Stimulated activated naive B cell treated with anti-CD40 and anti-IgM and Interleukin-4, amounts not matched to agents 10 μg/mL and 1 μg/mL and 100 μg/mL, for 72 hours (primary cell): ENCODE data around the gene ZNF691.
"Not testable (repeated sequence)": the region's sequence is repeated elsewhere in the genome, so short reads cannot be mapped to it uniquely, and the experiment has no call there.

Experiments used
- ATAC-seq, 2 donors: fragments of 150-1000 bp; cut with Tn5 transposase; replicated peaks; 2 replicates each; pipeline ENCODE4 v1.10.0; 2021; ENCODE audit warnings: moderate library complexity in 1 of 2
- DNase-seq: peaks from one replicate; pipeline ENCODE4 v3.0.0; 2021
- H3K27ac Mint-ChIP-seq: one replicate; pipeline ENCODE4 v1.8.0; 2022; ENCODE audit warnings: mild to moderate bottlenecking, mixed read lengths
- H3K27me3 Mint-ChIP-seq, 2 donors: one replicate each; pipeline ENCODE4 v1.8.0; 2022; ENCODE audit warnings: mixed read lengths in 2 of 2
- H3K36me3 Mint-ChIP-seq, 2 donors: one replicate each; pipeline ENCODE4 v1.8.0; 2022; ENCODE audit warnings: mixed read lengths in 2 of 2, mild to moderate bottlenecking in 1 of 2
- H3K4me1 Mint-ChIP-seq, 2 donors: one replicate each; pipeline ENCODE4 v1.8.0; 2022; ENCODE audit warnings: mixed read lengths in 2 of 2, mild to moderate bottlenecking in 1 of 2
- H3K4me3 Mint-ChIP-seq, 2 donors: one replicate each; pipeline ENCODE4 v1.8.0; 2022; ENCODE audit warnings: mild to moderate bottlenecking in 2 of 2, mixed read lengths in 2 of 2, moderate library complexity in 1 of 2
- H3K9me3 Mint-ChIP-seq, 2 donors: one replicate each; pipeline ENCODE4 v1.8.0; 2022; ENCODE audit warnings: mixed read lengths in 2 of 2, mild to moderate bottlenecking in 1 of 2

ZNF691 gene

GRCh38 chr1:42846257-42847110 lies at the start of gene ZNF691:
TSS of gene ZNF691 (plus strand) at chr1:42846613. CDS start at chr1:42849659, 3,046 bp downstream.
- peak within 1 kb of the TSS; percentile 90 for H3K27ac Mint-ChIP-seq
- peaks cover 26 to 36% of the 10 kb centered on the region in 2 donors for H3K36me3 Mint-ChIP-seq
- peaks cover 0 to 4% of the 10 kb centered on the region in 2 donors for H3K9me3 Mint-ChIP-seq
- DNase-seq (peak; percentile 88), ATAC-seq (peak; percentile 96 to 97)
- H3K4me1 Mint-ChIP-seq: peaks cover 20 to 40% of the 10 kb centered on the region in 2 donors
- H3K27me3 Mint-ChIP-seq: no peaks in the 10 kb centered on the region
- H3K4me3 Mint-ChIP-seq: peak within 1 kb of the TSS; percentile 88 to 96

- Mint-ChIP-seq H3K9me3 (no peaks in the 10 kb centered on the region), H3K36me3 (no peaks in the 10 kb centered on the region), H3K27ac (no peak overlapping the region), H3K4me1 (no peaks in the 10 kb centered on the region), H3K4me3 (no peak overlapping the region), H3K27me3 (no peaks in the 10 kb centered on the region)
- DNase-seq: no peak
- no peak for ATAC-seq
These were observed 49.0 kb upstream of the ZNF691 start for GRCh38 chr1:42797414-42797813.

- H3K36me3 Mint-ChIP-seq: no peaks in the 10 kb centered on the region
- H3K4me1 Mint-ChIP-seq: no peaks in the 10 kb centered on the region
- no peaks in the 10 kb centered on the region for H3K9me3 Mint-ChIP-seq
- no peak overlapping the region for H3K4me3 Mint-ChIP-seq
- H3K27me3 Mint-ChIP-seq: no peaks in the 10 kb centered on the region
- ATAC-seq (no peak), DNase-seq (no peak)
- H3K27ac Mint-ChIP-seq: no peak overlapping the region
These were observed 48.4 kb upstream of the ZNF691 start for GRCh38 chr1:42797979-42798378.

GRCh38 chr1:42801832-42802473 lies 44.5 kb upstream of the ZNF691 start:
- ATAC-seq (no peak), DNase-seq (no peak)
- H3K4me1 Mint-ChIP-seq: no peaks in the 10 kb centered on the region
- H3K36me3 Mint-ChIP-seq: peaks cover 8 to 21% of the 10 kb centered on the region in 2 donors
- H3K9me3 Mint-ChIP-seq: peaks cover 0 to 1% of the 10 kb centered on the region in 2 donors
- H3K27ac Mint-ChIP-seq: no peak overlapping the region
- H3K27me3 Mint-ChIP-seq: no peaks in the 10 kb centered on the region
- H3K4me3 Mint-ChIP-seq: no peak overlapping the region

- no peaks in the 10 kb centered on the region for H3K27me3 Mint-ChIP-seq
- peaks cover 0 to 2% of the 10 kb centered on the region in 2 donors for H3K4me1 Mint-ChIP-seq
- ATAC-seq: no peak
- H3K27ac Mint-ChIP-seq: no peak overlapping the region
- H3K4me3 Mint-ChIP-seq: no peak overlapping the region
- DNase-seq: no peak
- H3K9me3 Mint-ChIP-seq: peaks cover 0 to 1% of the 10 kb centered on the region in 2 donors
- H3K36me3 Mint-ChIP-seq: peaks cover 8 to 33% of the 10 kb centered on the region in 2 donors
These were observed 40.2 kb upstream of the ZNF691 start for GRCh38 chr1:42806171-42806570.

GRCh38 chr1:42806593-42806992 lies 39.8 kb upstream of the ZNF691 start:
- Mint-ChIP-seq H3K36me3 (peaks cover 10 to 37% of the 10 kb centered on the region in 2 donors), H3K4me1 (peaks cover 0 to 4% of the 10 kb centered on the region in 2 donors), H3K27me3 (no peaks in the 10 kb centered on the region), H3K9me3 (peaks cover 0 to 1% of the 10 kb centered on the region in 2 donors), H3K4me3 (no peak overlapping the region), H3K27ac (no peak overlapping the region)
- no peak for DNase-seq
- ATAC-seq: no peak

GRCh38 chr1:42807056-42807668 lies 39.3 kb upstream of the ZNF691 start:
- H3K4me1 Mint-ChIP-seq: peaks cover 0 to 4% of the 10 kb centered on the region in 2 donors
- no peak overlapping the region for H3K4me3 Mint-ChIP-seq
- H3K27me3 Mint-ChIP-seq: no peaks in the 10 kb centered on the region
- no peak overlapping the region for H3K27ac Mint-ChIP-seq
- DNase-seq (no peak), ATAC-seq (no peak)
- peaks cover 10 to 37% of the 10 kb centered on the region in 2 donors for H3K36me3 Mint-ChIP-seq
- peaks cover 0 to 1% of the 10 kb centered on the region in 2 donors for H3K9me3 Mint-ChIP-seq

- not testable (repeated sequence) for H3K27ac Mint-ChIP-seq, H3K4me3 Mint-ChIP-seq, H3K9me3 Mint-ChIP-seq, DNase-seq, ATAC-seq, H3K27me3 Mint-ChIP-seq
- Mint-ChIP-seq H3K36me3 (peaks cover 8 to 13% of the 10 kb centered on the region in 2 donors), H3K4me1 (peaks cover 11 to 22% of the 10 kb centered on the region in 2 donors)
These were observed 31.6 kb upstream of the ZNF691 start for GRCh38 chr1:42814815-42815214.

GRCh38 chr1:42815941-42816584 lies 30.4 kb upstream of the ZNF691 start:
- DNase-seq (no peak), ATAC-seq (peak in 1 of 2 donors; percentile 7)
- no peaks in the 10 kb centered on the region for H3K9me3 Mint-ChIP-seq
- H3K4me1 Mint-ChIP-seq: peaks cover 11 to 22% of the 10 kb centered on the region in 2 donors
- peak overlapping the region; percentile 92 to 94 for H3K4me3 Mint-ChIP-seq
- no peaks in the 10 kb centered on the region for H3K27me3 Mint-ChIP-seq
- H3K36me3 Mint-ChIP-seq: peaks cover 8 to 13% of the 10 kb centered on the region in 2 donors
- H3K27ac Mint-ChIP-seq: peak overlapping the region; percentile 95

- peaks cover 6 to 9% of the 10 kb centered on the region in 2 donors for H3K36me3 Mint-ChIP-seq
- peak within 1 kb of the TSS; percentile 92 to 94 for H3K4me3 Mint-ChIP-seq
- peak; percentile 88 to 90 for ATAC-seq
- peak; percentile 88 for DNase-seq
- peak within 1 kb of the TSS; percentile 95 for H3K27ac Mint-ChIP-seq
- H3K27me3 Mint-ChIP-seq: no peaks in the 10 kb centered on the region
- no peaks in the 10 kb centered on the region for H3K9me3 Mint-ChIP-seq
- H3K4me1 Mint-ChIP-seq: peaks cover 9 to 22% of the 10 kb centered on the region in 2 donors
These were observed 29.6 kb upstream of the ZNF691 start, which contains the start of the genes ERMAP and SVBP for GRCh38 chr1:42816585-42817439. TSS of gene ERMAP (plus strand) at chr1:42817122. CDS start at chr1:42830449, 13,327 bp downstream. TSS of gene SVBP (minus strand) at chr1:42817397. CDS start at chr1:42816544, 853 bp downstream.

GRCh38 chr1:42817440-42817767 lies 29.0 kb upstream of the ZNF691 start:
- Mint-ChIP-seq H3K27me3 (no peaks in the 10 kb centered on the region), H3K9me3 (no peaks in the 10 kb centered on the region), H3K4me1 (peaks cover 9 to 22% of the 10 kb centered on the region in 2 donors), H3K36me3 (peaks cover 6 to 9% of the 10 kb centered on the region in 2 donors), H3K27ac (no peak overlapping the region), H3K4me3 (peak overlapping the region; percentile 92 to 94)
- ATAC-seq: no peak
- DNase-seq: no peak

- no peak overlapping the region for H3K27ac Mint-ChIP-seq
- H3K36me3 Mint-ChIP-seq: peaks cover 6 to 9% of the 10 kb centered on the region in 2 donors
- H3K4me3 Mint-ChIP-seq: no peak overlapping the region
- DNase-seq (no peak), ATAC-seq (no peak)
- H3K4me1 Mint-ChIP-seq: peaks cover 9 to 26% of the 10 kb centered on the region in 2 donors
- H3K9me3 Mint-ChIP-seq: no peaks in the 10 kb centered on the region
- H3K27me3 Mint-ChIP-seq: no peaks in the 10 kb centered on the region
These were observed 28.4 kb upstream of the ZNF691 start for GRCh38 chr1:42817976-42818375.

GRCh38 chr1:42820813-42821212 lies 25.6 kb upstream of the ZNF691 start:
- no peaks in the 10 kb centered on the region for H3K9me3 Mint-ChIP-seq
- DNase-seq (no peak), ATAC-seq (no peak)
- no peak overlapping the region for H3K4me3 Mint-ChIP-seq
- no peak overlapping the region for H3K27ac Mint-ChIP-seq
- H3K27me3 Mint-ChIP-seq: no peaks in the 10 kb centered on the region
- H3K4me1 Mint-ChIP-seq: peaks cover 9 to 31% of the 10 kb centered on the region in 2 donors
- H3K36me3 Mint-ChIP-seq: peaks cover 6 to 9% of the 10 kb centered on the region in 2 donors
